PC-9 (cell line): ENCODE data around the gene GOLT1B.

Source experiments
- CTCF ChIP-seq: fragments of 200-600 bp; sonication (generic); conservative IDR thresholded peaks from 2 replicates; pipeline ENCODE4 v1.6.1; 2017; ENCODE audit warnings: mixed run types, antibody characterized with exemption, mild to moderate bottlenecking, moderate library complexity
- EZH2 ChIP-seq: fragments of 200-600 bp; sonication (generic); IDR thresholded peaks from 2 replicates; pipeline ENCODE4 v1.8.0; 2017; ENCODE audit warnings: antibody characterized with exemption, low read depth

- TF ChIP-seq CTCF: no peak
- TF ChIP-seq EZH2: no peak
Observed at GRCh38 chr12:21471294-21471693, 30.3 kb upstream of the GOLT1B start.
